PC-3 (cell line): ENCODE measurements around the gene SLC38A8. TPM values are rescaled to one million over a fixed set of nuclear protein-coding genes. Genes with fewer than 3 reads are reported as not detected.

Source experiments
- ATAC-seq: fragments of 200-7000 bp; cut with Tn5 transposase; 2 replicates; pipeline ENCODE4 v1.9.1; 2020; ENCODE audit warnings: mild to moderate bottlenecking, moderate library complexity
- BruUV-seq: library from RNA; stranded (reverse); fragments of 400-500 nt; replicated peaks from 2 replicates; lab custom pipeline; 2021; lab: Mats Ljungman, UMichigan
- CTCF ChIA-PET: fragments of 300-600 bp; sonication (Branson Sonifier 250); formaldehyde crosslinking; loops from one replicate; lab custom pipeline; 2022; ENCODE audit warnings: antibody characterized with exemption; lab: Charles Lee
- POLR2A ChIA-PET: fragments of 300-600 bp; sonication (Branson Sonifier 250); formaldehyde crosslinking; loops from one replicate; lab custom pipeline; 2022; ENCODE audit warnings: antibody characterized with exemption; ENCODE audit not compliant: unreplicated experiment; lab: Charles Lee
- DNase-seq: peaks from one replicate; pipeline ENCODE4 v3.0.0-alpha.2; 2015
- H2AFZ ChIP-seq: fragments of 300-600 bp; sonication (generic); 2 replicates; pipeline ENCODE4 v1.6.0; 2016; ENCODE audit warnings: antibody characterized with exemption, low read length
- H3F3A ChIP-seq: fragments of 300-600 bp; sonication (generic); one replicate; pipeline ENCODE4 v1.6.0; 2017; ENCODE audit warnings: antibody characterized with exemption, low read length, control low read depth, mild to moderate bottlenecking; ENCODE audit not compliant: unreplicated experiment
- H3K27ac ChIP-seq: fragments of 300-600 bp; sonication (generic); 2 replicates; pipeline ENCODE4 v1.5.1; 2016; ENCODE audit warnings: mild to moderate bottlenecking, low read length
- H3K27me3 ChIP-seq: fragments of 300-600 bp; sonication (generic); 2 replicates; pipeline ENCODE4 v1.6.1; 2016; ENCODE audit warnings: low read length, mixed read lengths
- H3K36me3 ChIP-seq: fragments of 300-600 bp; sonication (generic); 2 replicates; pipeline ENCODE4 v1.6.1; 2016; ENCODE audit warnings: low read depth, mixed run types, low read length, mixed read lengths
- H3K4me1 ChIP-seq: fragments of 300-600 bp; sonication (generic); 2 replicates; pipeline ENCODE4 v1.5.1; 2016; ENCODE audit warnings: low read length; ENCODE audit not compliant: insufficient read depth
- H3K4me2 ChIP-seq: fragments of 300-600 bp; sonication (generic); 2 replicates; pipeline ENCODE4 v1.6.0; 2016; ENCODE audit warnings: low read length
- H3K4me3 ChIP-seq: fragments of 300-600 bp; sonication (generic); 2 replicates; pipeline ENCODE4 v1.5.1; 2016; ENCODE audit warnings: mild to moderate bottlenecking, low read length, mixed read lengths
- H3K79me2 ChIP-seq: fragments of 300-600 bp; sonication (generic); 2 replicates; pipeline ENCODE4 v1.6.1; 2017; ENCODE audit warnings: low read length, mixed read lengths
- H3K9ac ChIP-seq: fragments of 300-600 bp; sonication (generic); 2 replicates; pipeline ENCODE4 v1.6.0; 2016; ENCODE audit warnings: mild to moderate bottlenecking, low read length
- H3K9me2 ChIP-seq: fragments of 300-600 bp; sonication (generic); replicated peaks from 2 replicates; pipeline ENCODE4 v1.6.1; 2016; ENCODE audit warnings: mixed run types, low read length, mixed read lengths
- H3K9me3 ChIP-seq: fragments of 300-600 bp; sonication (generic); 2 replicates; pipeline ENCODE4 v1.6.1; 2016; ENCODE audit warnings: low read length, mixed read lengths
- H4K20me1 ChIP-seq: fragments of 300-600 bp; sonication (generic); 2 replicates; pipeline ENCODE4 v1.6.1; 2016; ENCODE audit warnings: low read length, mixed read lengths
- CTCF ChIP-seq: fragments of 300-600 bp; sonication (generic); conservative IDR thresholded peaks from 2 replicates; pipeline ENCODE4 v1.5.1; 2017; ENCODE audit warnings: antibody characterized with exemption, low read depth, mild to moderate bottlenecking, low read length
- EZH2 ChIP-seq: fragments of 300-600 bp; sonication (generic); IDR thresholded peaks from one replicate; pipeline ENCODE4 v1.6.1; 2017; ENCODE audit warnings: antibody characterized with exemption, mild to moderate bottlenecking, low read length; ENCODE audit not compliant: unreplicated experiment
- EZH2phosphoT487 ChIP-seq: fragments of 300-600 bp; sonication (generic); IDR thresholded peaks from 2 replicates; pipeline ENCODE4 v1.6.1; 2018; ENCODE audit warnings: mild to moderate bottlenecking, antibody characterized with exemption, low read length, borderline replicate concordance
- intact Hi-C: fragments of 100-400 bp; cut with micrococcal nuclease; formaldehyde crosslinking; loops from 2 replicates; pipeline ENCODE4 v1.9.0; 2023
- total RNA-seq: library from RNA; depleted of rRNA; stranded (reverse); fragments of >200 nt; gene quantifications from 2 replicates; pipeline ENCODE4 v1.2.3, GENCODE V29; 2014

Gene SLC38A8
- total RNA-seq, 1 experiment from 2014 or later = not detected

DNA sequence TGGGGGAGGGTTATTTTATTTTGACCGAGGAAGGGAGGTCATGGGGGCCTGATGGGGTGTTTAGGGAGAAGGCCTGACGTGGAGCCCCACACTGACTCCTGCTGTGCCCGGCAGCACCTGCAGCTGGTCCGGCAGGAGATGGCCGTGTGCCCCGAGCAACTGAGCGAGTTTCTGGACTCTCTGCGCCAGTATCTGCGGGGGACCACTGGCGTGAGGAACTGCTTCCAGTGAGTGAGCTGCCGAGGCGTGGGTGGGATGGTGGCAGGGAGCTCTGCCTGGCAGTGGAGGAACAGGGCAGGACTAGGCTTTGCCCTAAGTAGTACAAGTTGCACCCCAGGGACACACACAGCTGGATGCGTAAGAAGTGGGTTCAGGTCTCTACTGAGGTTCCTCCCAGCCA lies 44.5 kb downstream of the SLC38A8 start:
- Histone ChIP-seq H3K4me2 (no peak overlapping the region), H3K4me1 (no peaks in the 10 kb centered on the region; the same call in 1 of the 2 replicates), H3K9me3 (no peaks in the 10 kb centered on the region), H3F3A (no peaks in the 10 kb centered on the region), H3K27ac (no peak overlapping the region), H4K20me1 (no peaks in the 10 kb centered on the region), H3K79me2 (no peaks in the 10 kb centered on the region), H3K9me2 (no peaks in the 10 kb centered on the region), H3K27me3 (no peaks in the 10 kb centered on the region), H3K36me3 (no peaks in the 10 kb centered on the region), H3K9ac (no peak overlapping the region), H2AFZ (no peak overlapping the region), H3K4me3 (no peak overlapping the region)
- POLR2A ChIA-PET = no interaction called here
- no TSS peak for BruUV-seq
- ATAC-seq = no peak
- TF ChIP-seq CTCF (no peak), EZH2phosphoT487 (no peak), EZH2 (no peak)
- CTCF ChIA-PET = no interaction called here
- no peak for DNase-seq
- intact Hi-C loops = no loop called here

GRCh38 chr16:83996481-83997252 lies 45.9 kb downstream of the SLC38A8 start:
- no TSS peak for BruUV-seq
- no peak for DNase-seq
- H3K36me3 ChIP-seq = no peaks in the 10 kb centered on the region
- intact Hi-C loops = no loop called here
- H2AFZ ChIP-seq = no peak overlapping the region
- no peak overlapping the region for H3K4me3 ChIP-seq
- H3K79me2 ChIP-seq = no peaks in the 10 kb centered on the region
- no peaks in the 10 kb centered on the region for H3F3A ChIP-seq
- no peaks in the 10 kb centered on the region; the same call in 1 of the 2 replicates for H3K4me1 ChIP-seq
- no peak overlapping the region for H3K4me2 ChIP-seq
- ChIA-PET POLR2A (no interaction called here), CTCF (no interaction called here)
- H3K9ac ChIP-seq = no peak overlapping the region
- H3K9me3 ChIP-seq = no peaks in the 10 kb centered on the region
- no peaks in the 10 kb centered on the region for H3K27me3 ChIP-seq
- H4K20me1 ChIP-seq = no peaks in the 10 kb centered on the region
- TF ChIP-seq CTCF (no peak), EZH2phosphoT487 (no peak)
- no peaks in the 10 kb centered on the region for H3K9me2 ChIP-seq
- H3K27ac ChIP-seq = no peak overlapping the region
- no peak for ATAC-seq

GRCh38 chr16:83995754-83996153 lies 46.8 kb downstream of the SLC38A8 start:
- H3K9me3 ChIP-seq = no peaks in the 10 kb centered on the region
- CTCF ChIA-PET = no interaction called here
- no peak overlapping the region for H3K4me3 ChIP-seq
- TF ChIP-seq EZH2phosphoT487 (no peak), EZH2 (no peak), CTCF (no peak)
- BruUV-seq = no TSS peak
- no peak for ATAC-seq
- H4K20me1 ChIP-seq = no peaks in the 10 kb centered on the region
- no peak overlapping the region for H2AFZ ChIP-seq
- POLR2A ChIA-PET = no interaction called here
- H3K27ac ChIP-seq = no peak overlapping the region
- no peaks in the 10 kb centered on the region; the same call in 1 of the 2 replicates for H3K4me1 ChIP-seq
- intact Hi-C loops = no loop called here
- no peak overlapping the region for H3K9ac ChIP-seq
- H3K79me2 ChIP-seq = no peaks in the 10 kb centered on the region
- DNase-seq = no peak
- no peak overlapping the region for H3K4me2 ChIP-seq
- H3K36me3 ChIP-seq = no peaks in the 10 kb centered on the region
- H3K27me3 ChIP-seq = no peaks in the 10 kb centered on the region
- no peaks in the 10 kb centered on the region for H3K9me2 ChIP-seq
- no peaks in the 10 kb centered on the region for H3F3A ChIP-seq
